ENCODE results near the gene GRIN2A. TPM values are rescaled to one million over a fixed set of nuclear protein-coding genes. Genes with fewer than 3 reads are reported as not detected.

GRIN2A gene
- total RNA-seq, 2 donors from 2014 or later = 0.27 to 2.5 TPM

- Histone ChIP-seq H3K27ac (no peak overlapping the region), H3K4me1 (ENCODE audit: control insufficient read depth in 1 of 2, low read depth in 2 of 2) (peaks cover 0 to 30% of the 10 kb centered on the region in 2 donors), H3K9me3 (no peaks in the 10 kb centered on the region), H3K36me3 (no peaks in the 10 kb centered on the region), H3K27me3 (replicated peaks; ENCODE audit: insufficient read depth) (no peaks in the 10 kb centered on the region), H3K4me3 (no peak overlapping the region)
- ATAC-seq (ENCODE audit: insufficient number of reproducible peaks, low FRiP score, low read depth) (no peak), DNase-seq (ENCODE audit: low spot score) (no peak)
- TF ChIP-seq CTCF (IDR thresholded peaks at IDR 0.05) = no peak
Observed at GRCh38 chr16:9932919-9933653, 249.1 kb downstream of the GRIN2A start.

GRCh38 chr16:9932000-9932399 is 250.2 kb downstream of the GRIN2A start:
- DNase-seq (ENCODE audit: low spot score) = no peak
- no peaks in the 10 kb centered on the region for H3K9me3 ChIP-seq
- no peak for TF ChIP-seq CTCF (IDR thresholded peaks at IDR 0.05)
- H3K27ac ChIP-seq = no peak overlapping the region
- no peaks in the 10 kb centered on the region for H3K27me3 ChIP-seq (replicated peaks; ENCODE audit: insufficient read depth)
- no peak overlapping the region for H3K4me3 ChIP-seq
- peaks cover 0 to 30% of the 10 kb centered on the region in 2 donors for H3K4me1 ChIP-seq (ENCODE audit: control insufficient read depth in 1 of 2, low read depth in 2 of 2)
- no peak for ATAC-seq (ENCODE audit: insufficient number of reproducible peaks, low FRiP score, low read depth)
- no peaks in the 10 kb centered on the region for H3K36me3 ChIP-seq

- H3K9me3 ChIP-seq = no peaks in the 10 kb centered on the region
- H3K27ac ChIP-seq = no peak overlapping the region
- ATAC-seq (ENCODE audit: insufficient number of reproducible peaks, low FRiP score, low read depth) = no peak
- TF ChIP-seq CTCF (IDR thresholded peaks at IDR 0.05) = no peak
- H3K4me3 ChIP-seq = no peak overlapping the region
- H3K4me1 ChIP-seq (ENCODE audit: control insufficient read depth in 1 of 2, low read depth in 2 of 2) = peaks cover 0 to 31% of the 10 kb centered on the region in 2 donors
- DNase-seq (ENCODE audit: low spot score) = no peak
- no peaks in the 10 kb centered on the region for H3K36me3 ChIP-seq
- H3K27me3 ChIP-seq (replicated peaks; ENCODE audit: insufficient read depth) = no peaks in the 10 kb centered on the region
Observed at GRCh38 chr16:9929836-9930235, 252.4 kb downstream of the GRIN2A start.

- no peak overlapping the region for H3K27ac ChIP-seq
- H3K36me3 ChIP-seq = no peaks in the 10 kb centered on the region
- no peak for ATAC-seq (ENCODE audit: insufficient number of reproducible peaks, low FRiP score, low read depth)
- H3K9me3 ChIP-seq = no peaks in the 10 kb centered on the region
- no peak for TF ChIP-seq CTCF (IDR thresholded peaks at IDR 0.05)
- H3K27me3 ChIP-seq (replicated peaks; ENCODE audit: insufficient read depth) = no peaks in the 10 kb centered on the region
- peaks cover 0 to 28% of the 10 kb centered on the region in 2 donors for H3K4me1 ChIP-seq (ENCODE audit: control insufficient read depth in 1 of 2, low read depth in 2 of 2)
- DNase-seq (ENCODE audit: low spot score) = no peak
- H3K4me3 ChIP-seq = no peak overlapping the region
Observed at GRCh38 chr16:9929313-9929712, 252.9 kb downstream of the GRIN2A start.

- DNase-seq (ENCODE audit: low spot score) (no peak), ATAC-seq (ENCODE audit: insufficient number of reproducible peaks, low FRiP score, low read depth) (no peak)
- no peak for TF ChIP-seq CTCF (IDR thresholded peaks at IDR 0.05)
- no peak overlapping the region for H3K4me3 ChIP-seq
- H3K9me3 ChIP-seq = no peaks in the 10 kb centered on the region
- H3K27me3 ChIP-seq (replicated peaks; ENCODE audit: insufficient read depth) = no peaks in the 10 kb centered on the region
- peaks cover 0 to 10% of the 10 kb centered on the region in 2 donors for H3K4me1 ChIP-seq (ENCODE audit: control insufficient read depth in 1 of 2, low read depth in 2 of 2)
- no peak overlapping the region for H3K27ac ChIP-seq
- H3K36me3 ChIP-seq = no peaks in the 10 kb centered on the region
Observed at GRCh38 chr16:9922441-9922840, 259.8 kb downstream of the GRIN2A start.
